NCI-H1105 treated with DMSO at 0.1 percent for 48 hours (cell line): ENCODE results near the gene EHF.

Experiments
- DNase-seq: peaks from one replicate; lab custom pipeline; 2025; lab: John Stamatoyannopoulos, UW

Gene EHF

DNA sequence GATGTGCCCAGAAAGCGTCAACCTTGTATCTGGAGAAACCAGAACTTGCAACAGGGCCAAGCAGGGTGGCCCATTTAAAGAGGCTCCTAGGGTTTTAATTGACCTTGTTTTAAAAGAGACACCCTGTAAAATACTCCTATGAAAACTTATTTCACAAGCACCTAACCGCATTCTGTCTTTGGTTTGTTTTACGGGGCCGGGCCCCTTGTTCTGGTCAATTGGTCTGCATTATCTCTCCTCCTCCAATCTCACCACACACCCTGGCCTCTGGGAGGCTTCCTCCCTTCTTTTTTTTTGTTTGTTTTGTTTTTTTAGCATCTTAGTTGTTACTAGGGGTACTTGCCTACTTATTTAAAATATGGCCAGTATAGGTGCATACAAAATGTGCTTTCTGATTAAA lies 4.7 kb downstream of the EHF start:
- no peak for DNase-seq

DNA sequence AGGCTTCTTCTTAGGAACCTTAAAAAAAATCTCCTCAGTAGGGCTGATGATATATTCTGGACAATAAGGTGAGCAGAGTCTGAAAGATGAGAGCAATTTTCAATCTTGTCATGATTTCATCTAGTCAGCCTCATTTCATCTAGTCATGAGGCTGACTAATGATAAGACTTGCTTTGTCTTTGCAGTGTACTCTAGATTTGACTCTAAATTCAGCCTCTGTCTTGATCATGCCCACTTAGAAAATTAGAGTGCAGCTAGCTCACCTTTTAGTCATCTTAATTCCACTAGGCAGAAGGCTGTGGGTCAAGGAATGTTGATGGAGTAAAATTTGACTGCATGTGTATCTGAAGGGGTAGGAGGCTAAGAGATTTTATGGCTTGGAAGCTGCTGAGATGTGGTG lies 5.5 kb downstream of the EHF start:
- DNase-seq: no peak

DNA sequence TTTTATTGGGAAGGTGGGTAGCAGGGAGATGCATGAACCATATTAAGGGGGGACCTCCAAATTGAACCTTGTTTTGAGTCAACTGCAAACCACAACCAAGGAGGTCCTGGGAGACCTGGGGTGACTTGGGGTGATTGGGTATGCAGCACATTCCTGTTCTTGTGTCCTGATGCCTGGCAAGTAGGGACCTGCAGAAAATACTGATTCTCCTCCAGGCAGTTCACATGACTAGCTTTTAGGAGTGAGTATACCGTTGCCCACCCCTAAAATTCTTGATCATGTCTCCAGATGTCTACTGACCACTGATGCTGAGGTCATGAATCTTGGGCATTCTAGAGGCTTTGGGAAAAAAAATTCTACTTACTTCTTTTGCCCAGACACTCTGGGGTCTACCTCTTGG lies 6.3 kb downstream of the EHF start:
- DNase-seq: no peak

DNA sequence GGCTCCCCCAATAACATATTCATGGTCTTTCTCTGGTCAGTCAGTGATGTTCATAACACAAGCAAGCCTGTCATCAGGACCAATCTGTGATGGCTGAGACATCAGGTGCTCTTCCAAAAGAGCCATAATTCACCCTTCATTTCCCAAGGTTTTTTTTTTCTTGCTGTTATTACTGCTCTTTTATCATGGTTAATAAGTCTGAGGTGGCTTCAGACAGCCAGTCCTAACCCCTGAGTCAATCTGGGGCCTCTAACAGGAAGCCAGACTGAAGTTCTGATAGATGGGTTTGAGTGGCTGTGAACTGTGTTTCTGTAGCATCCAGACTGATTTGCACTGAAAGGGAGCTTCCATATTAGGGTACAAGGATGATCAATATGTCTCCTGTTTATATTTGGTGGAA lies 8.8 kb downstream of the EHF start:
- no peak for DNase-seq

DNA sequence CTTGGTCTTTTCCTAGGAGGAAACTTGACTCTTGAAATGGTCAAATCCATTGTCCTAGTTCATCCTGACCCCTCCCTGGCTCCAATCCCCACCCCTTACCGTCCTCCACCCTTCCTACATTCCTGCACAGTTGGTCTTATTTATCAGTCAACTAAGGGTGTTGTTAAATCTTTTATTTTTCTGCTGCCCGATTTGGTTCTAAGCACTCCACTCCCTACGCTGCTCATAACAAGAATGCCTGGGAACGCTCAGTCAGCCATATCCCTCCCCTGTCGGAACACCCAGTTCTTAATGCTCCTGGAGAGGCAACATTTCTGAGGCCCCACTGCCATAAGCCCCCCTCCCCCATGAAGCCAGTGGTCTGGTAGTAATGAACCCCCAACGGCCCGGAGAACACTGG lies 9.7 kb downstream of the EHF start:
- no peak for DNase-seq

DNA sequence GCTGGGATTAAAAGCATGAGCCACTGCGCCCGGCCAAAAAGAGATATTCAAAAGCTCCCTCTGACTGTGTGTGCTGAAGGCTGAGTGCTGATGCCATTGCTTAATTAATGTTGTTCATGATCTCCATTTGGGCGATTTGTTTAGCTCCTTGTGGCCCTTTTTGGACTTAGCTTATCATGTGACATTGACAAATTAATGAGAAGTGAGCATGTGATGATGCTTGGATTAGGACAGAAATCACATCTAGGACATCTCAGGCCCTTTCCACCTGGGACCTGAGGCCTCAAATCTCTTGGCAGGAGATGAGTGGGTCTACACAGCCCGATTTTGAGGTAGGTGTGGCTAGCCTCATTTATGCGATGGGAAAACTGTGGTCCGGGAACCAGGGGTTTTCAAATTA lies 10.4 kb downstream of the EHF start:
- no peak for DNase-seq

DNA sequence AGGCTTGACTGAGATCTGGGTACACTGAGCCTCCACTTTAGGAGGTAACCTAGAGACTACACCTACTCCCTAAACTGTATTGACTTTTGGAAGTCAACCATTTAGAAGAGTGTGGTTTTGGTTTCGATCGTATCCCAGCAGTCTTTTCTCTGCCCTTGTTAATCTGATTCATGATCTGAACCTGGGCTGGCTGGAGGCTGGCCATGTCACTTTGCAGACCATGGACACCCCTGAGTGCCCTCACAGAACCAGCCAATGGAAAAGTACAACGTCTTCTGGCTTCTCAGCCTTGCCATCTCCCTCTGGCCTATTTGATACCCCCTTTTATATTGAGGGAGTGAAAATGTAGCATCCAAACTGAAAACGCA lies 10.8 kb downstream of the EHF start:
- no peak for DNase-seq

DNA sequence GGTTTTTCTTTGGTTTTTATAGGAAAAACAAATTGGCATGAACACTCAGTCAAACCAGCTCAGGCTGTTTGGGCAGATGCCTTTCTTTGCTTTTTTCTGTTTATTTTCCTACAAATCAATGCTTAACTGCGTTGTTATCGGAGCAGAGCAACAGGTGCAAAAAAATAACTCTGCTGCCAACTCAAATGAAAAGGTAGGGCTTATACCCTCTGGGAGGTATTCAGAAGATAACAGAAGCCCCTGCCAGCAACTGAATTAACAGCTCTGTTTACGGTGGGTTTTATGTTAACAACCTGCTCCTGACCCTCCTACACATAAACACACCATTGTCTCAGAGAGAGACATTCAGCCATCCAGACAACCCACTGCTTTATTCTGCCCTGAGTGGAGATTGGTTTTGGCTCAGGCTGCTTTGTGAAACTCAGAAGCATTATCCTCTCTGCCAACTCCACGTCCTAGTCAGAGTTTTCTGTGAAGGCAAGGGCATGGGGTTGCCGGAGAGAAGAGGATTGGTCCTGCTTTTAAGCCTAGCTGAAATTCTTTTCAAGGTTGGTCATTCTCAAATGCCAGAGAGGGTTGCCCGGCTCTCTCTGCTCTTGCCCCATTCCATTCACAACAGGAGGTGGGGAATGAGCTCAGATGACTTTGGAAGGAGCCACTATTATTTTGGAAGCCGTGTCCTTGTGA lies 11.4 kb downstream of the EHF start:
- DNase-seq: peak; percentile 97

DNA sequence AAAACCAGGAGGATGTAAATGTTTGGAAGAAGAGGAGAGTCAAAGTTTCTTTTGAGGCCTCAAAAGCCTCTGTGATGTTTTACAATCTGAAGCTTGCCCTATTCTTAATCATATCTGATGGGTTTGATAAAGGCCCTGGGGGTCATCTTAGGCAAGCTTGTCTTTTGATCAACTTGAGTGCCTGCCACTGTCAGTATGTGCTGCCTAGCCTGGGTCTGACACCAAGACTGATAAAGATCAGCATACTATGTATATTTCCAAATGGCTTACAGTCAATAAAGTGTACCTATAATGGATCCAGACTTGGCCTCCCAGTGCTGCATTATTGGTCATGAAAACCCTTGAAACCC lies 12.7 kb downstream of the EHF start:
- no peak for DNase-seq

DNA sequence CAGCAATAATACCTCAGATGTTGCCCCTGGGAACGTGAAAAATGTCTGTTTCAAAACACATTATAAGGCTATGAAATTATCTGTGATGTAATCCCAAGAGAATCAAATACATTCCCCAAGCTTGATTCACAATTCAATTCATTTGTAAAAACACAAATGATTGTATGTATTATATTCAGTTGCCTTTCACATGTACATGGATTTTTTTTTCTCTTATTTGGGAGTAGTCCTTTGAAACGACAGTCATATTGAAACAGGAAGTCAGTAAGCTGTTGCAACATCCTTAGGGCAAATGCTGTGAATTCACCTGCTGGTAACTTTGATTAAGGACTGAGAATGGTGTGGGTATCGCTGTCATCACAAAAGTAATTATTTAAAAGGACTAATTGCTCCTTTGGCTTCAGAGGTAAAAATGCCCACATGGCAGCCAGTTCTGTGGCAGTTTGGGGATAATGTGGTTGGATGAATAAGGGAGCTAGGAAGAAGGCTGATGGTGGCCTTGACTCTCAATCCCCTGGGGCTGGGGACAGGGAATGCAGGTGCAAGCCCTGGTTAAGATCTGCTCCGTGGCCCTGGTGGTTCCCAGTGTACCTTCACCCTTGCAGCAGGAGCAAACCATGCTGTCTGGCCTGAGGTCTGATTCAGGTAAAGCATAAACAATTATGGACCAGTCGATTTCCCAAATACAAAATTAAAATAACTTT lies 13.2 kb downstream of the EHF start:
- DNase-seq: peak; percentile 58

DNA sequence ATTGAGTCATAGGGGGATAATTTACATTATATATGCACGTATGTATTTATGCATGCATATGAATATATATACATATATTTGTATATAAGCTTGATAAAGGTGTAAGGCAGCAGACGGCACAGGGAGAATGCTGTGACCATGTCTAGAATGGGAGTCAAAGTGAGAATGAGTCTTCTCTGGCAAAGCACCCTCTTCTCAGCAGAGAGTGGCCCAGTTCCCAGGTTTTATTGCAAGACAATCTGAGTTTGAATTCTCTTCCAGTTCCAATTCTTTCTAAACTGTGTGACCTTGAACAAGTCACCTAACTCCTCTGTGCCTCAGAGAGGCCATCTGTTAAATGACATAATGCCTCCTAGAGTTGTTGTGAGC lies 13.8 kb downstream of the EHF start:
- no peak for DNase-seq

DNA sequence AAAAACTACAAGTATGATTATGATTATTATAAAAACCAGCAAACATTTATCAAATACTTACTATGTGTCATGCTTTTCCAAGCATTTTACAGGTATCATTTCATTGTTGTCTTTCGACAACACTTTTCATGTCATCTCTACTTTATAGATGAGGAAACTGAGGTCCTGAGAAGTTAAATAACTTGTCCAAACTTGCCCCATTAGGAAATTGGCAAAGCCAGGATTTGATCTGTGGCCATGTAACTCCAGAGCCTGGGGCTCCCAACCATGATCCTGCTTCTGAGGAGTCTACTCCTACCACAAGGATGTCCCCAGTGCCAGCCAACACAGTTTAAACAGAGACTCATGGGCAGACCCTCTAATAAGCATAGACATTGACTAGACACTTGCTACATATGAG lies 15.2 kb downstream of the EHF start:
- DNase-seq: no peak

DNA sequence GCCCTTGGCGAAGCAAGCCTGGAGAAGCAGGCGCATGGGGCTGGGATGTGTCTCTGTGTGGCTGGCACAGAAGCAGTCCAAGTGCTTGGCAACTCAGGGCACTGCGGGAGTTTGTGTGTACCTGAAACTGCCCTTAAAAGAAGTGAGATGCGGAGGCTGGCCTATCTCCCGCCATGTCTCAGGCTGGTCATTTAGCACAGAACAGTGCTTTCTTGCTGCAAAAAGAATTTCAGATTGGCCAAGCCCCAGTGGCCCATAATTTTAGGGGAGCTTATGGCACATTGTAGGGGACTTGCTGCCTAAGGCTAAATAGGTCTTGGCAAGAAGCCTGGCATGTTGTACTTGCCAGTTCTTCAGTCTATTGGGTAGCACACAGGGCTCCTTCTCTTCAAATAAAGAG lies 16.4 kb downstream of the EHF start:
- DNase-seq: peak; percentile 28

DNA sequence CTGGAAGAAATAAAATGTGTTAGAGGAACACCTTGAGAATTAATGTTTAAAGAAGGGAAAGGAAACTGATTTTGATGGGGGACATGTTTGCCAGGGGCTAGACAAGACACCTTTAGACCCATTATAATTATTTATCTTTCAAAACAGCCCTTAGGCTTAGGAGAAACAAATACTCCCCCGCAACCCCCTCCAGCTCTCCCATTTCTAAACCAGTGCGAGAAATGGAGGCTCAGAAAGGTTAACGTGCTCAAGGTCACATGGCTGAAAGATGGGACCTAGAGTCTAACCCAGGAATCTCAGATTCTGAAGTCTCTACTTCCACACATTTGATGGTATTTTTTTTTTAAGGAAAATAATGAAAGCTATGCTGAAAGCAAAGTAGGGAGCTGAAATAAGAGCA lies 18.0 kb downstream of the EHF start:
- DNase-seq: no peak

DNA sequence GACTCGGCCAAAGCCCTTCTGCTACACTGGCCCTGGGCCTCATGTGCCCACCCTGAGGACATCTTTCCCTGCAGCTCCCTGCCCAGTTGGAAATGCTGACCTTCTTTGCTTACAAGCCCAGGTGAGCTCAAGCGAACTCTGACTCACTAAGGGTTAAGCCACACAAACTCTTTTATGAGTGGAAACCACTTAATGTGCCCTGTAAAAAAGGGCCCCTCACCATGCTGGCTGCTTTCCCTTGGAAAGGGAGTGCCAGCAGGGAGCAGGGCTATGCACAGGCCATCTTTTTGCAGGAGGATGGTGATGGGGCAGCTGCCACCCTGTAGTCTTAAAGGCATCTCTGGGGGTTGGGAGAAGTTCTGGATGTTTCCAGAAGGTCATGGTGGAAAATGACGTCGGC lies 18.7 kb downstream of the EHF start:
- no peak for DNase-seq

DNA sequence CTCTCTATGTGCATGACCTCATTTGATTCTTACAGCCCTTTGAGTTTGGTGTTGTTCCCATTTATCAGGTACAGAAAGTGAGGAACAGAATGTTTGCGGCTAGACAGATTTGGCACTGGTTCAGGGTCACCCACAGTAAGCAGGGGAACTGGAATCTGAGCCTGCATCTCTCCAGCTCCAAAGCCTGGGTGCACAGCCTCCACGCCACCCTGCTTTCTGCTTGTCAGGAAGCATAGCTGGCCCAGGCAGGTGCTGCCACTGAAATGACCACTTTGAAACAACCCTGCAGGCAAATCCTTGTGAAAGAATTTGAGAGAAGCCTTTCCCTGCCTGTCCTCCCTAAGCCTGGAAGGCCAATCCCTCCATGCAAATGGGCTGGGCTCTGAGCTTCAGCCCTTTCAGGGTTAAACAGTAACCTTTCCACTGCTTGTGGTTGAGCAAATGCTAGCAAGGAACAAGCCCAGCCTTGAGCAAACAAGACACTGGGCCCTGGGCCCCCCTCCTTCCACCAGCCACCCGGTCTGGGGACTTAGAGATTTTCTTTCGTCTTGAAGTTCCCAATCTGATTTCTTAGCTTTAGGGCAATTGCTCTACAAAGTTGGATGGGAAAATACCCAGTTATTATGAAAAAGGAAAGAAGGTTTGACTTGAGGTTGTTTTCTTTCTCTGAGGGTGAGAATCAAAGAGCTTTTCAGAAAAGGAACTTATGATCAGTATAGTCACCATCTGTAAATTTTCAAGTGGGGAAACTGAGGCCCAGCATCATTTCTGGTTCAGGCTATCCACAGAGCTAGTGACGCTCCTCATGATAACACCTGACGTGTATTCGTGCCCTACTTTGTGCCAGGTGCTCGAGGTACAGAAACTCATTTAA lies 19.4 kb downstream of the EHF start:
- no peak for DNase-seq

DNA sequence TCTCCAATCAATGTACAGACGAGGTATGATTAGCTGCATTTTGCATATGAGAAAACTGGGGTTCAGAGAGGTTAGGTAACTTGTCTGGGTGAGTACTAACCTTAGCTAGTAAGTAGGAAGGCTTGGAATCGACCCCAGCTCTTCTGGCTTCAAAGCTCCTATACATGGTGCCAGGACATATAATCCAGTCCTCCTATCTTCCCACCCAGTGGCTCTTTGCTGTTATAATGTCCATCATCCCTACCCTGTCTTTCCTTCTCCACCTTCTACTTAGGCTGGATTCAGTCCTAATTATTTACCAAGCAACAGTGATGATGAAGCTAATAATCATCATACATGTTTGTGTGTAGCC lies 20.0 kb downstream of the EHF start:
- no peak for DNase-seq

DNA sequence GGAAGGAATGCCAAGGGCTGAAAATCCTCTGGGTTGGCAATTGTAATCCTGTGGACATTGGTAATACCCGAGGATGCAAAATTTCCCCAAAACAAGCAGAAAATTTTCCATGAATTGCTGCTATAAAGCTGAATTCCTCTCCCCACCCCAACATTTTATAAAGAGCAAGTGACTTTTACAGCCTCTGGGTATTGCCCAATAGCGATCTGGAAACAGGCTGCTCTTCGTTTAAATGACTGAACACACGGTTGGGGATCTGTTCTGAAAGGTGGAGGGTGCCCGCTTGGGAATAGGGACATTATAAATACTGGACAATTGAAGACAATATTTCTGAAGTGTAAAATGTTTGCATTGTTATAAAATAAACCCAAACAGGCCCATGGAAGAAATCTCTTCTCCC lies 20.6 kb downstream of the EHF start:
- DNase-seq: no peak

DNA sequence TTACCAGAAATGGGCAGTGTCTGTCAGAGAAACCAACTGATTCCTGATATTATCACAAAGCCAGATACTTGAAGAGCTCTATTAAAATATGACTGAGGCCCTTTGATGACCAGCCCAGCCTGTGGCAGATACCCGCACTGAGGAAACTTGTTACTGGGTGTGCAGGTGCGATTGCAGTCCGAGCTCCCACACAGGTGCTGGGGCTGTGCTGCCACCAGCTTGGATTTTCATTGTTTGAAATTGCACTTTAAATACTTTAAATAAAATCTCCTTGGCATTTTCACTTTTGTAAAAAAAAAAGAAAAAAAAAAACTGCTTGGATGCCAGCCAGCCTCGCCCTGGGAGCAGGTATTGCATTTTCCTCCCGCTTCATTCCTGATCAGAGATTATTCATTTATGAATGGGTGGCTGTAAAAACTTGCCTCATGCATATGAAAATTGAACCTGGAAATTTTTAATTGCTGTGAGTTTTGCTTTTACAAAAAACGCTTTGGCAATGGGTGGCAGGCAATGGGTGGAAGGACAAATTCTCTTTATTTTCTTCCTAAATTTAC lies 21.2 kb downstream of the EHF start:
- DNase-seq: peak; percentile 56

DNA sequence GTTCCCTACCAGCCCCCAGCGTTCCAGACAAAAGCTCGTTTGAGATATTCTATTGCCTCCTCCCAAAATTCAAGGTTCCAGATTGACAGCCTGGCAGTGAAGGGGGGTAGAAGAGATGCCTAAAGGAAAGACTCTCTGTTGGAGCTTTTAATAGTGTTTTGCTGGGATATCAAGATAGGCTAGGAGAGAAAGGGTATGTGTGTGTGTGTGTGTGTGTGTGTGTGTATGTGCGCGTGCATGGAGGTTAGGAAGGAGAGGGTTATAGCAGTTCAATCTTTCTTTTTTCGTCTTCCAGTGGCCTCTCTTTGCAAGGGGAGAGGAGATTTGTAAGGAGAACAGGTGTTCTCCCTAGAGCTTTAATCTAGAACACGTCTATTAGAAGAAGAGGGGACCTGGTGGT lies 22.0 kb downstream of the EHF start:
- DNase-seq: no peak

DNA sequence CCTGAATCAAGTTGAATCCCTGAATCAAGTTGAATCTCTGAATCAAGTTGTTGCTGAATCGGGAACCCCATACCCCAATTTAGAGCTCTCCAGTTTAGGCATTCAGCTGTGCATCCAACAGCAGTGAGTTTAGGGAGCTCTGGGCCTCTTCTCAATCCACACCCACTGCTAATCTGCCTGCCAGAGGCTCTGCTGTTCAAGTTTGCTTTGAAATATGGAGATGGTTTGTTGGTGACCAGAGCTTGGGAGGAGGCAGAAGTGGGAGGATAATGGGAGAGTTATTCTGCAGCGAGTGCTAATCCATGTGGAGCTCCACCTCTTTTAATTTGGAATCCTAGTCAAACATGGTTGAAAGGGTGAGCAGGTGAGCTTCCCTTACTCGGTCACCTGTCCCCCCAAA lies 22.4 kb downstream of the EHF start:
- DNase-seq: no peak

DNA sequence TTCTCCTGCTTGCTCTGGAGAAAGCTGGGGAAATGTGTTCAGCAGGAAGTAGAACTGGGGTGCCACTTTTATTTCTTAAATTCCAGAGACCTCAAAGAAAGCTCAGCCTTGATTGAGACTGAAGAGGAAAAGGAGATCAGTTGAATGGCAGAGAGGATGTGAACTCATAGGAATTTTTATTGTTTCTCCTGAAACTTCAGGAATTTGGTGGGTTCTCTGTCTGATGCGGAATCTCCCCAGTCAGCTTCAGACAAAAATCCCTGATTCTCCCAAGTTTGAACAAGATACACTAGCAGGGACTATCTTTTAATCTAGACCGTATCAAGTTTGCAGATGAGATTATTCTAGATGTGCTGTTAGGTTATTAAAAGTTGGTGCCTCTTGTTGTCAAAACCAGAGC lies 23.0 kb downstream of the EHF start:
- no peak for DNase-seq
